HG03354 (cell line): ENCODE results near the gene NDUFV2.
"Not testable (repeated sequence)": the region's sequence is repeated elsewhere in the genome, so short reads cannot be mapped to it uniquely, and the experiment has no call there.

Experiments
- ATAC-seq: cut with Tn5 transposase; IDR thresholded peaks from one replicate; pipeline ENCODE4 v1.9.1; 2021; ENCODE audit warnings: mild to moderate bottlenecking; ENCODE audit not compliant: unreplicated experiment, poor library complexity, severe bottlenecking

Gene NDUFV2

GRCh38 chr18:9088252-9088651 lies 14.2 kb upstream of the NDUFV2 start:
- no peak for ATAC-seq

DNA sequence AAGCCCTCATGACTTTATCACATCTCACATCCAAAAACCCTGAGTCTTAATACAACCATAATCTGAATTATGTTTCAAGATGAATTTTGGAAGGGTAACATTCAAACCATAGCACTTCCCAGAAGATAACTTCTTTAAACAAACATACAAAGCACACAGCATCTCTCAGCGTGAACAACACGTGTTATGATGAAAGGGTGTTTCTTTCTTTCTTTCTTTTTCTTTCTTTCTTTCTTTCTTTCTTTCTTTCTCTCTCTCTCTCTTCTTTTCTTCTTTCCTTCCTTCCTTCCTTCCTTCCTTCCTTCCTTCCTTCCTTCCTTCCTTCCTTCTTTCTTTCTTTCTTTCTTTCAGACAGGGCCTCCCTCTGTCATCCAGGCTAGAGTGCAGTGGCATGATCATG lies 13.8 kb upstream of the NDUFV2 start:
- not testable (repeated sequence) for ATAC-seq

GRCh38 chr18:9090578-9090977 lies 11.9 kb upstream of the NDUFV2 start:
- no peak for ATAC-seq

DNA sequence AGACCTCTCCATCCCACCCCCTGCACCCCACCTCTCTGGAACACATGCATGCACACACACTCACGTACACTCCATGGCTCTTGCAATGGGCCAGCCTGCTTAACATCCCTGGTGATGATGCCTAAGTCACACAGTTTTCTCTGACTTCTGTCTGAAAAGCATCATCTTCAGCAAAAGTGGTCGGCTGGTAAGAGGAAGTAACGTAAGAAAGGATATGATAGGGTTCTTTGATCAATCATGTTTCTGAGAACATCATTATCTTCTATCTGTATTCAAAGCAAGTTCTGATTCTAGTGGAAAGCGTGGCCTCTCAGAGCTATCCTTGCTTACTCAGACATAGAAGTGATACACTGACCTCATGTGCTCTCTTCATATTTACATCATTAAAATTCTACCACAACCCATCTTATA lies 11.4 kb upstream of the NDUFV2 start:
- no peak for ATAC-seq

GRCh38 chr18:9092665-9093064 lies 9.8 kb upstream of the NDUFV2 start:
- ATAC-seq, result no peak

DNA sequence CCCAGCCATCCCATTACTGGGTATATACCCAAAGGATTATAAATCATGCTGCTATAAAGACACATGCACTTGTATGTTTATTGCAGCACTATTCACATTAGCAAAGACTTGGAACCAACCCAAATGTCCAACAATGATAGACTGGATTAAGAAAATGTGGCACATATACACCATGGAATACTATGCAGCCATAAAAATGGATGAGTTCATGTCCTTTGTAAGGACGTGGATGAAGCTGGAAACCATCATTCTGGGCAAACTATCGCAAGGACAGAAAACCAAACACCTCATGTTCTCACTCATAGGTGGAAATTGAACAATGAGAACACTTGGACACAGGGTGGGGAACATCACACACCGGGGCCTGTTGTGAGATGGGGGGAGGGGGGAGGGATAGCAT lies 9.4 kb upstream of the NDUFV2 start:
- ATAC-seq, result not testable (repeated sequence)

- no peak for ATAC-seq
These were observed 7.9 kb upstream of the NDUFV2 start for GRCh38 chr18:9094307-9095226.

DNA sequence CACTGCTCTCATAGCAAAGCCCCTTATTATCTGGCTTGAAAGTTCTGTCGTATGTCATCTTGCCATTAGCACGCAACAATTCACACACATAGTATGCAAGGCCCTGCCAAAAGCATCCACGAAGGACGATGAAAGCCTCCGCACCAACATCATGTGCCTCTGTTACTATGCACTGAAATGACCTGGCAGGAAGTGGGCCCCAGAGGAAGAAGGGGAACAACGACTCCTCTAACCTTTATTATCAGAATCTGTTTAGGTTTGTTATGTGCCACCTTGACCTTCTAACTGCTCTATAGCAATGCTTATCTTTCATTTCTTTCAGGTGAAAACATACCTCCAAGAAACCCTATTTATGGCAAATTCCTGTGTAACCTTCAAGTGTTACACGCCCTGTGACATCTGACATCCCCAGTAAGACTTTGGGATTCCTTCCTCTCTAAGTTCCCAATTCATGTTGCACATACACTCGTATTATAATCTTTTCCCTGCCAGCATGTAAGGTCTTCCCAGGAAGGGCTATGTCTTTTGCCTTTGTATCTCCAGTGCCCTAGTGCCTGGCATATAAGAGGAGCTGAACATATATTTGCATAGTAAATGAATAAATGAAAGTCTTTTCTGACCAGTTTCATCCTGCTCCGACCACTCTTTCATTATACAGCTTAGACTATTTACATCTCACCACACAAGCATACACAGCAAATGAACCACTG lies 7.0 kb upstream of the NDUFV2 start:
- ATAC-seq, result peak; percentile 97

- peak; percentile 9 for ATAC-seq
These were observed 6.5 kb upstream of the NDUFV2 start for GRCh38 chr18:9096007-9096371.

DNA sequence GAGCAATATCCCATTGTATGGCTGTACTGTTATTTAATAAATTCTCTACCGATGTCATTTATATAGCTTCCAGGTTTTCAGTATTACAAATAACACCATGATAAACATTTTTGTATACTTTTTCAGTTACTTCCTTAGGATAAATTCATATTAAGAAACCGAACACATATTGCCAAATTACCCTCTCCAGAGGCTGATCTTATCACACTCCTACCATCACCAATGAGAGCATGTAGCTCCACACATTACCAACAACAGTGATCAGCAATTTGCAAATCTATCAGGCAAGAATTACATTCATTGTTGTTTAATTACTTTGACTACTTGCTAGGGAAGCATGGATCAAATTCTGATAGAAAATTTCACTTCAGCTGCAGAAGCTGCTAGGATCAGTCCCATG lies 5.8 kb upstream of the NDUFV2 start:
- no peak for ATAC-seq

DNA sequence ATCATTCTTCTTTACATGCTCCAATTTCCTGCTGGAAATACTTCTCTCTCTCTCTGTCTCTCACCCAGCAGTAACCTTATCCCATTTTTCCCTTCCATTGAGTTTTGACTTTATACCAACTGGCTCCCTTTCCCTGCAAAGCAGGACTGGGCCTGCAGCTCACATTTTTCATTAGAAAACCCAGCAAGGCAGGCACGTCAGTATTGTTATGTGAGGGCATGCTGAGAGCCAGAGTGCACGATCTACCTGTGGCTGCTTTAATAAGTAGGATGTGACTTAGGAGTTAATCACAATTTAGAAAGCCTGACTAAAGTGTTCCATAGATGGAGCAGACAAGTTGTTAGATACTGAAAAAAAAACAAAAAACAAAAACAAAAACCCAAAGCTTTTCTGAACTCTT lies 5.2 kb upstream of the NDUFV2 start:
- ATAC-seq, result no peak

DNA sequence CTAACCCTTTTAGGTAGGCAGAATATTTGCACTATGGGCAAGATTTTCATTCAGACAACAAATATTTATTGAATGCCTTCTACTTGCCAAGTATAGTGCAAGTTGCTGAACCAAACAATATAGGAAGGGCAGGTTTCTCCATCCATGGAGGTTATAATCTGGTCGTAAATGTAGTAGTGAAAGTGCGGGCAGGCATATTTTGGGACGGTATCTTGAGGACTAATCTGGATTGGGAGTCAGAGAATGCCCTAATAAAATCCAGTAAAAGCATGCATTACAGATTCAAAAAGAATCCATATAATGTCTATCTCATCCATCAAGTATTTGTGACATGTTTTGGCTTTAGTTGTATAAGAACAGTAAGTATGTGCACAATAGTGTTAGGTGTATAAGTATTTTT lies 1.7 kb upstream of the NDUFV2 start:
- no peak for ATAC-seq

DNA sequence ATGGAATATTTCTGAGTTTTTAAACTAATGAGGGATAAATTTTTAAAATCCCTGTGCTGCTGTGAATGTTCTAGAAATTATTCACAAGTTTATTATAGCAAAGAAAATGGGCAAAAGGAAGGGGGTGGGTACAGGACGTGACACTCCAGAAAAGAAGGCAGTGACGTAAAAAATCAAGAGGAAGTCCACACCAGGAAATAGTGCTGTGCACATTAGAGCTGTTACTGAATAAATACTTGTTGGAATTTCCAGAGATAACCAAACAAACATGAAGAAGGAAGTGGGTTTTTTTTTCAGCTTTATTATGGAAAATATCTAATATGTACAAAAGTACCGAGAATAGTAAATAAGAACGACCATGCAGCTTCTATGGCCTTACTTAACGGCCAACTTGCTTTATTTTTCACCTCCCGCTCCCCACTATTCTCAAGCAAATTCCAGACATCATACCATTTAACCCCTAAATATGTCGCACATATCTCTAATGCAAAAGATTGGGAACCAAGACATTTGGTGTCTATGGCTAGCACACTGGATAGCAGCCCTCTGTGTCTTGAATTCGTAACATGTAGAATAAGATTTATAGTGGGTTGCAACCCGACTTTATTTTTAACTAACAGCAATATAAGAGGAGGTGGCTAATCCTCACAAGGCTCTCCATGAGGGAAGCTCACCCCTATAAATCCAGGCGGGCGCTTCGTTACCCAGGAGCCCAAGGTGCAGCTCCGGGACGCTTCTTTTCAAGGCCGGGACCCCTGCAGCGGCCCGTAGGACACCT lies 580 bp upstream of the NDUFV2 start:
- peak; percentile 17 for ATAC-seq

DNA sequence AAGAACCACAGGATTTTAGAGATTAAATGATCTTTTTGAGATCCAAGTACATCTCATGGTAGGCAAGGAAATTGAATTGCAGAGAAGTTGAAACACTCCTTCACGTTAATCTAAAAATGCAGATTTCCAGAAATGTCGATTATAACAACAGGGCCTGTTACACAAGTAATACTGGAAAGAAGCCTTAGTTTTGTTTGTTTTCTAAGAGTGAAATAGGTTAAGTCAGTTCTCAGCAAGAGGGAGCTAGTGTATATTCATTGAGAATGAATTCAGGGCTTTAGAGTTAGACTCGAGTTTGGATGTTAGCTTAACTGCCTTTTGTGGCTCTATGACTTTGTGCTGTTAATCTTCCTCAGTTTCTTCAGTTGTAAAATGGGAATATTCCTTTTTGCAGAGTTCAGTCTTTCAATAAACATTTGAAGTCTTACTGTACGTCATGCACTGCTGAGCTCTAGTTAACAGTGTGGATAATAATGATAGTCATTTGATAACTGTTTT lies 926 bp downstream of the NDUFV2 start:
- no peak for ATAC-seq

DNA sequence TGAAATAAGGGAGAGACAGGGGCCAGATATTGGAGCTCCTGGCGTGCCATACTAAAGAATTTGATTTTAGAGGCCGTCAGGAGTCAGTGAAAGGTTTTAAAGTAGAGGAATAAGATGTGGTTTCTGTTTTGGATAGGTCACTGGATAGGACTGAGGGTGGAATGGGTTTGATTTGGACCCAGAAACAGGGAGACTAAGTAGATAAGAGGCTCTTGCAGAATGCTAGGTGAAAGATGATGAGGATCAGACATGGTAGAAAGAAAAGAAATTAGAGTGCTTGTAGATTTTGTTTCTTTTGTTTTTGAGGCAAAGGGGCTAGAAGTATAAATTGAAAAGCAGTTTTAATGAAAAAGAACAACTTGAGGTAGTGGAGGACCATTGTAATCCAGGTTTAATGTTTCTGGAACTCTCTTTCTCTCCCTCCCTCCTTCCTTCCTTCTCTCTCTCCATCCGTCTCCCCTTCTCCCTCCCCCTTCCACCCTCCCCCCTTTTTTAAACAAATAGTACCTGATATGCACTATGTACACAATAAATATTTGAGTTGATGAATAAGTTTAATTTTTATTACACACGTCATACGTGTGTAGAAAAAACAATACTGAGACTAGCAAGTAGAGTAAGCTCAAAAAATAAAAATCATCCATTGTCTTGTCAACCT lies 1.9 kb downstream of the NDUFV2 start:
- no peak for ATAC-seq

GRCh38 chr18:9105420-9105819 lies 2.9 kb downstream of the NDUFV2 start:
- ATAC-seq, result no peak

- no peak for ATAC-seq
These were observed 3.6 kb downstream of the NDUFV2 start for GRCh38 chr18:9106094-9106493.

DNA sequence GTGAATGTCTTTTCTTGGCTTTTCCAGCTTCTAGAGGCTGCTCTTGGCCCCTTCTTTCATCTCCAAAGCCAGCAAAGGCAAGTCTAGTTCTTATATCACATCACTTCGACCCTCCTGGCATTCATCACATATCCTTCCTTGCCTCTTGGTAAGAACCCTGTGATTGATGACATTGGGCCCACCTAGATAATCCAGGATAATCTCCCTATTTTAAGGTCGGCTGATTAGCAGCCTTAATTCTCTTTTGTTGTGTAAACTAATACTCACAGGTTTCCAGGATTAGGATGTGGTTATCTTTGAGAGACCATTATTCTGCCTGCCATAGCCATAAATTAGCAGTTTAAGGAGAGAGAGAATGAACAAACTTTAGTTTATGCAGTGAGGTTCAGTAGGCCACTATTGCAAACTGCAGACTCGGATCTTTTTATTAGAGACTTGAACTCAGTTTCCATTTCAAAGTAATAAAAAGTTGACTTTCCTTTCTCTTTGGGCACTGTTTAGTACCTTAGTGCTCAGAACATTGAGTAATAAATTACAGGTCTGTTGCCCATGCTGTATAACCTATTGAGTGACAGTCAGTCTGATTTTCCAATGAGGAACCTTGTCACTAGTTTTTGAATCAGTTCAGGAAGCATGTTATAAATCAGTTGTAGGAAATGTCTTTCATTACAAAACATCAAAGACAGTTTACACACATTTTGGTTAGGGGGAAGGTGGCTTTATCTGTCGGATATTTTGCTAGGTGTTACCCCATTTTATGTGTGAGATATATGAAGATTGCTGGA lies 4.5 kb downstream of the NDUFV2 start:
- no peak for ATAC-seq

DNA sequence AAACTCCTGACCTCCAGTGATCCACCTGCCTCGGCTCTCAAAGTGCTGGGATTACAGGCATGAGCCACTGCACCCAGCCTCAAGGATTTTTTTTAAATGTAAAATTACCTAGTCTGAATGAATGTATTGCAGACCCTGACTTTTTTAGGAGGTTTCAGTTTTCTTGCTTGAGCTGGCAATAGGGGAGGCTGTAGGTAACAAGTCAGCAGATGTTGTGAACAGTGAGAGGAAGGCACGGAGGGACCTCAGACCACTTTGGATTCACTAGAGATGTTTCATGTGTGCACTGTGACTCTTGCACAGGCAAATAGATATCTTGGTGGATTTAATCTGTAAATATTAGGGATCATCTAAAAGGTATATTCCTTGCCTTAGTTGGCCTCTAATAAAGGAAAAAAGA lies 6.4 kb downstream of the NDUFV2 start:
- no peak for ATAC-seq
